Measurements from ENCODE around the gene BHLHE23. TPM values are rescaled to one million over a fixed set of nuclear protein-coding genes. Genes with fewer than 3 reads are reported as not detected.
A peak's percentile ranks its signal among the peaks of the same experiment; 100 is the strongest.

The BHLHE23 gene
- total RNA-seq, 3 donors from 2014 or later (not counting 1 experiment from before 2014, with no cell fraction given) = not detected

GRCh38 chr20:63027922-63028389, 21.2 kb upstream of the BHLHE23 start:
- Histone ChIP-seq H3K4me3 (ENCODE audit: low read length) (no peak overlapping the region), H3K27ac (ENCODE audit: low read length) (no peak overlapping the region), H3K4me1 (ENCODE audit: control insufficient read depth, insufficient read depth, low read length) (peaks cover 8% of the 10 kb centered on the region), H3K27me3 (ENCODE audit: control insufficient read depth, insufficient read depth, low read length) (peaks cover 19% of the 10 kb centered on the region), H3K9me3 (ENCODE audit: control insufficient read depth, insufficient read depth, low read length) (no peaks in the 10 kb centered on the region), H3K36me3 (ENCODE audit: control insufficient read depth, insufficient read depth, low read length) (no peaks in the 10 kb centered on the region)
- Mint-ChIP-seq H3K9me3 (no peaks in the 10 kb centered on the region), H3K27me3 (ENCODE audit: low read depth in 2 of 2) (peaks cover 8 to 40% of the 10 kb centered on the region in 2 donors), H3K4me3 (no peak overlapping the region), H3K4me1 (peaks cover 4% of the 10 kb centered on the region in 2 donors), H3K27ac (no peak overlapping the region), H3K36me3 (no peaks in the 10 kb centered on the region)
- ATAC-seq (no peak), DNase-seq (peak in 1 of 2 donors; percentile 45)
- intact Hi-C loops (cut with micrococcal nuclease) = no loop called here
- no peak for TF ChIP-seq CTCF (IDR thresholded peaks at IDR 0.05)
- 8% methylated on average over 15 of the region's 23 CpGs for WGBS (ENCODE audit: insufficient coverage)

DNA sequence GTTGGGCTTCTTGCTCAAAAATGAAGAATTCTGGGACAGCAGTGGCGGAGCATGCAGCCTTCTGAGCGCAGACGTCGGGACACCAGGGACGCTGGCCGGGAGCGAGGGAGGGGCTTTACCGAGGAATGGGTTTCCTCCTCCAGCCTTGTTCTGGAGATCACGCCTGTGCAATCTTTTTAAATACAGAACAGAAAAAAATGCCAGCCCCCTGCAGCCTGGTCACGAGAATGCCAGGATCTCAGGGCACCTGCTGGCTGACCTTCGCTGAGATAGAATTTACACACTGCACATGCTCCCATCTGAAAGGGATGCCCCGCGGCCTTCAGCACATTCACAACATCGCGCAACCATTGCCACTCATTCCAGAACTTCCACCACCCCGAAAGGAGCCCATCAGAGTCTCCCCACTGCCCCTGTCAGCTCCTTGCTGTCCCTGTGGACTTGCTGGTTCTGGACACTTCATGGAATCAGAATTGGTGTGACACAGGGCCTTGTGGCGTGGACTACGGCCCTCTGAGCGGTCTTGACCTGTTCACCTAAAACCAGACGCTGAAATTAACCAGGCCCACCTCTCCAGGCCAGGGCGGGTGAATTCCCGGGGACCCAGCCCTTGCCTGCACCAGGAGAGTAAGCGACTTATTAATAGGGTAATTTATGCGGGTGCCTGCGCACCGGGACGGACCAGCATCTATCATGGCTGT, 20.6 kb upstream of the BHLHE23 start:
- DNase-seq (no peak), ATAC-seq (no peak)
- Histone ChIP-seq H3K4me1 (ENCODE audit: control insufficient read depth, insufficient read depth, low read length) (peaks cover 4% of the 10 kb centered on the region), H3K4me3 (ENCODE audit: low read length) (no peak overlapping the region), H3K36me3 (ENCODE audit: control insufficient read depth, insufficient read depth, low read length) (no peaks in the 10 kb centered on the region), H3K9me3 (ENCODE audit: control insufficient read depth, insufficient read depth, low read length) (no peaks in the 10 kb centered on the region), H3K27ac (ENCODE audit: low read length) (no peak overlapping the region), H3K27me3 (ENCODE audit: control insufficient read depth, insufficient read depth, low read length) (peaks cover 18% of the 10 kb centered on the region)
- no peak for TF ChIP-seq CTCF (IDR thresholded peaks at IDR 0.05)
- Mint-ChIP-seq H3K4me1 (no peaks in the 10 kb centered on the region), H3K4me3 (no peak overlapping the region), H3K9me3 (no peaks in the 10 kb centered on the region), H3K36me3 (no peaks in the 10 kb centered on the region), H3K27ac (no peak overlapping the region), H3K27me3 (ENCODE audit: low read depth in 2 of 2) (peaks cover 2 to 36% of the 10 kb centered on the region in 2 donors)
- WGBS (ENCODE audit: insufficient coverage) = 60% methylated on average over 27 of the region's 27 CpGs
- intact Hi-C loops (cut with micrococcal nuclease) = no loop called here

- H3K4me1 Mint-ChIP-seq = no peaks in the 10 kb centered on the region
- no peak for TF ChIP-seq CTCF (IDR thresholded peaks at IDR 0.05)
- no peaks in the 10 kb centered on the region for H3K9me3 Mint-ChIP-seq
- no peak overlapping the region for H3K27ac ChIP-seq (ENCODE audit: low read length)
- H3K9me3 ChIP-seq (ENCODE audit: control insufficient read depth, insufficient read depth, low read length) = no peaks in the 10 kb centered on the region
- H3K27ac Mint-ChIP-seq = no peak overlapping the region
- intact Hi-C loops (cut with micrococcal nuclease) = no loop called here
- H3K36me3 Mint-ChIP-seq = no peaks in the 10 kb centered on the region
- H3K4me3 Mint-ChIP-seq = no peak overlapping the region
- H3K27me3 Mint-ChIP-seq (ENCODE audit: low read depth in 2 of 2) = peaks cover 0 to 36% of the 10 kb centered on the region in 2 donors
- H3K4me3 ChIP-seq (ENCODE audit: low read length) = no peak overlapping the region
- no peak for DNase-seq
- H3K36me3 ChIP-seq (ENCODE audit: control insufficient read depth, insufficient read depth, low read length) = no peaks in the 10 kb centered on the region
- peaks cover 4% of the 10 kb centered on the region for H3K4me1 ChIP-seq (ENCODE audit: control insufficient read depth, insufficient read depth, low read length)
- ATAC-seq = no peak
- peaks cover 14% of the 10 kb centered on the region for H3K27me3 ChIP-seq (ENCODE audit: control insufficient read depth, insufficient read depth, low read length)
- WGBS (ENCODE audit: insufficient coverage) = 79% methylated on average over 13 of the region's 13 CpGs
Observed at GRCh38 chr20:63026582-63027165, 19.9 kb upstream of the BHLHE23 start.

All from natural killer cell (primary cell).